IMR-90 (cell line): ENCODE results near the gene TCF4. TPM values are rescaled to one million over a fixed set of nuclear protein-coding genes. Genes with fewer than 3 reads are reported as not detected.

ENCODE experiments used
- ATAC-seq: fragments of 200-7000 bp; cut with Tn5 transposase; 2 replicates; pipeline ENCODE4 v1.9.1; 2020; ENCODE audit warnings: low read depth, mild to moderate bottlenecking, moderate library complexity
- BruUV-seq: library from RNA; stranded (reverse); fragments of 400-500 nt; replicated peaks from 2 replicates; lab custom pipeline; 2021; lab: Mats Ljungman, UMichigan
- CTCF ChIA-PET: fragments of 300-600 bp; formaldehyde crosslinking; extraction: SDS; loops from one replicate; lab custom pipeline; 2021; ENCODE audit warnings: antibody characterized with exemption; lab: Yijun Ruan, JAX
- POLR2A ChIA-PET: fragments of 300-600 bp; sonication (Branson Sonifier 250); formaldehyde crosslinking; loops from one replicate; lab custom pipeline; 2022; ENCODE audit warnings: antibody characterized with exemption; ENCODE audit not compliant: unreplicated experiment; lab: Charles Lee
- DNase-seq: peaks from one replicate; pipeline ENCODE4 v3.0.0; 2013
- H2AFZ ChIP-seq: replicated peaks from 2 replicates; pipeline ENCODE3; 2013; ENCODE audit warnings: low read length, mild to moderate bottlenecking; ENCODE audit not compliant: poor library complexity
- H2AK5ac ChIP-seq: 2 replicates; pipeline ENCODE4 v1.6.1; 2013; ENCODE audit warnings: low read depth, low read length, inconsistent platforms
- H2AK9ac ChIP-seq: replicated peaks from 2 replicates; pipeline ENCODE3; 2013; ENCODE audit warnings: mild to moderate bottlenecking, low read depth, low read length, moderate library complexity; ENCODE audit not compliant: poor library complexity
- H2BK120ac ChIP-seq: 2 replicates; pipeline ENCODE4 v1.6.1; 2013; ENCODE audit warnings: low read depth, low read length, inconsistent platforms
- H2BK15ac ChIP-seq: 3 replicates; pipeline ENCODE4 v1.6.1; 2013; ENCODE audit warnings: low read depth, low read length, inconsistent platforms
- H2BK20ac ChIP-seq: 2 replicates; pipeline ENCODE4 v1.6.1; 2013; ENCODE audit warnings: low read depth, mild to moderate bottlenecking, inconsistent platforms, low read length, moderate library complexity
- H2BK5ac ChIP-seq: 2 replicates; pipeline ENCODE4 v1.6.1; 2013; ENCODE audit warnings: mild to moderate bottlenecking, low read depth, low read length, inconsistent platforms; ENCODE audit not compliant: poor library complexity, severe bottlenecking
- H3K14ac ChIP-seq: replicated peaks from 2 replicates; pipeline ENCODE4 v1.6.1; 2013; ENCODE audit warnings: low read depth, low read length, inconsistent platforms
- H3K18ac ChIP-seq: 2 replicates; pipeline ENCODE4 v1.6.1; 2013; ENCODE audit warnings: low read depth, low read length, control low read depth
- H3K23ac ChIP-seq: 2 replicates; pipeline ENCODE4 v1.6.1; 2013; ENCODE audit warnings: low read depth, low read length, inconsistent platforms
- H3K27ac ChIP-seq: 2 replicates; pipeline ENCODE4 v1.5.1; 2013; ENCODE audit warnings: mild to moderate bottlenecking, control low read depth, low read length; ENCODE audit not compliant: insufficient read depth
- H3K27me3 ChIP-seq: 2 replicates; pipeline ENCODE4 v1.6.1; 2013; ENCODE audit warnings: low read length; ENCODE audit not compliant: control insufficient read depth, insufficient read depth
- H3K36me3 ChIP-seq: 2 replicates; pipeline ENCODE4 v1.6.1; 2013; ENCODE audit warnings: low read length, mixed read lengths; ENCODE audit not compliant: control insufficient read depth, insufficient read depth
- H3K4ac ChIP-seq: 2 replicates; pipeline ENCODE4 v1.6.1; 2013; ENCODE audit warnings: low read depth, low read length, inconsistent platforms
- H3K4me1 ChIP-seq: 2 replicates; pipeline ENCODE4 v1.6.1; 2013; ENCODE audit warnings: low read length, mixed read lengths; ENCODE audit not compliant: control insufficient read depth, insufficient read depth
- H3K4me2 ChIP-seq: 2 replicates; pipeline ENCODE4 v1.6.1; 2013; ENCODE audit warnings: low read depth, mild to moderate bottlenecking, control low read depth, low read length, moderate library complexity
- H3K4me3 ChIP-seq: 2 replicates; pipeline ENCODE4 v1.5.1; 2013; ENCODE audit warnings: low read depth, mild to moderate bottlenecking, control low read depth, low read length, moderate library complexity; ENCODE audit not compliant: insufficient read depth
- H3K56ac ChIP-seq: 2 replicates; pipeline ENCODE4 v1.6.1; 2013; ENCODE audit warnings: low read length, inconsistent platforms; ENCODE audit not compliant: insufficient read depth; ENCODE audit errors: extremely low read depth
- H3K79me1 ChIP-seq, 2 experiments: 2 replicates each; pipeline ENCODE4 v1.6.1; 2013; ENCODE audit warnings: low read length in 2 of 2, inconsistent platforms in 1 of 2, low read depth in 1 of 2
- H3K9ac ChIP-seq: 2 replicates; pipeline ENCODE4 v1.6.1; 2013; ENCODE audit warnings: low read depth, low read length, control low read depth
- H3K9me1 ChIP-seq: 2 replicates; pipeline ENCODE4 v1.6.1; 2013; ENCODE audit warnings: low read length, inconsistent platforms; ENCODE audit not compliant: insufficient read depth
- H3K9me3 ChIP-seq: 2 replicates; pipeline ENCODE4 v1.6.1; 2013; ENCODE audit warnings: low read length; ENCODE audit not compliant: control insufficient read depth, insufficient read depth
- H4K20me1 ChIP-seq: 2 replicates; pipeline ENCODE4 v1.6.1; 2013; ENCODE audit warnings: low read length, inconsistent platforms; ENCODE audit not compliant: insufficient read depth
- H4K5ac ChIP-seq: 2 replicates; pipeline ENCODE4 v1.6.1; 2013; ENCODE audit warnings: mild to moderate bottlenecking, low read depth, low read length, control low read depth
- H4K8ac ChIP-seq, 2 experiments: 2 replicates each; pipeline ENCODE4 v1.6.1; 2013; ENCODE audit warnings: low read depth in 2 of 2, low read length in 2 of 2, control low read depth in 1 of 2, inconsistent platforms in 1 of 2
- H4K91ac ChIP-seq: 2 replicates; pipeline ENCODE4 v1.6.1; 2013; ENCODE audit warnings: low read depth, low read length, inconsistent platforms; ENCODE audit not compliant: insufficient read depth
- SMC3 ChIP-seq: fragments of 150-350 bp; IDR thresholded peaks from 2 replicates; pipeline ENCODE4 v1.6.1; 2016; ENCODE audit warnings: low read depth, mild to moderate bottlenecking, antibody characterized with exemption, low read length, moderate library complexity
- WGBS, 2 experiments: methylation state at CpG; one replicate each; pipeline versions ENCODE4 v1.1.5 to v1.1.7; 2013; ENCODE audit warnings: missing lambda C conversion rate in 2 of 2; ENCODE audit not compliant: insufficient read length in 1 of 2; ENCODE audit errors: extremely low coverage in 2 of 2; 5-methylcytosine and 5-hydroxymethylcytosine counted together
- dilution Hi-C: fragments of 300-500 bp; cut with HindIII; formaldehyde crosslinking; loops from one replicate; pipeline ENCODE4 v1.14.3; 2018; ENCODE audit warnings: low sequenced_read_pairs; ENCODE audit not compliant: unreplicated experiment
- in situ Hi-C: fragments of 300-500 bp; cut with MboI; formaldehyde crosslinking; loops from 3 replicates; pipeline ENCODE4 v1.14.3; 2019; ENCODE audit warnings: low sequenced_read_pairs, inconsistent platforms, mixed read lengths
- intact Hi-C: fragments of 100-400 bp; cut with micrococcal nuclease; formaldehyde crosslinking; loops from 2 replicates; pipeline ENCODE4 v1.10.0; 2022
- polyA plus RNA-seq, 3 experiments: library from polyadenylated mRNA; depleted of rRNA; stranded (reverse); fragments of >200 nt; gene quantifications; 2 replicates each; pipeline ENCODE4 v1.2.3, GENCODE V29; 2012; ENCODE audit warnings: low replicate concordance in 1 of 3
- total RNA-seq: library from RNA; depleted of rRNA; stranded (reverse); fragments of >200 nt; gene quantifications from 2 replicates; pipeline ENCODE4 v1.2.3, GENCODE V29; 2012

TCF4 gene
- total and polyA plus RNA-seq, 2 of the 4 experiments (the other 2 are of a cell fraction): 30.0 to 87.1 TPM

DNA sequence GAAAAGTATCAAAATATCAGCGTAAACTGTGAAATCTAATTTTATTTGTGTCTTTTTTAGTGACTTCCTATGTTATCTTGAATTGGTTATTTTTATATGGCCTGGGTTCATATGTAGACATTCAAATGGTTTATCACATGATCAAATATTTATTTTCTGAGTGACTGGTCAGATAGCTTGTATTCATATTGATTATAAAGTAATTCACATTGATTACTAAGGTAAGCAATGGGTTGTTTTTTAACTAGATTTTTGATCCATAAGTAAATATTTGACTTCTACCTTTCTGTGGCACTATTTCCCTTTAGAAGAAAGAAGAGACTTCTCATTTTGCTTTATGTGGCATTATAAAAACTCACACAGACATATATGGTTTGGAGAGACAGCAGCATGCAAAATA is 260.5 kb downstream of the TCF4 start:
- no peak overlapping the region for H3K27ac ChIP-seq
- H3K18ac ChIP-seq: no peak overlapping the region
- no peak overlapping the region for H2AFZ ChIP-seq
- no peak overlapping the region for H2BK20ac ChIP-seq
- H3K79me1 ChIP-seq: peaks cover 14 to 43% of the 10 kb centered on the region in 2 experiments
- DNase-seq: no peak
- no peaks in the 10 kb centered on the region for H3K27me3 ChIP-seq
- H3K9me3 ChIP-seq: no peaks in the 10 kb centered on the region
- no peak overlapping the region for H2BK15ac ChIP-seq
- no peak overlapping the region for H3K4me2 ChIP-seq
- dilution Hi-C loops (no loop called here), intact Hi-C loops (loop anchor here (5.0 to 10.0 kb wide), 2 partner anchors 643 to 760 kb away; no protein-coding TSS in a partner anchor), in situ Hi-C loops (no loop called here)
- H3K4me1 ChIP-seq: peaks cover 1% of the 10 kb centered on the region; the same call in 1 of the 2 replicates
- no peak overlapping the region for H4K91ac ChIP-seq
- no peak for TF ChIP-seq SMC3
- no peak overlapping the region for H3K56ac ChIP-seq
- H3K4ac ChIP-seq: no peak overlapping the region
- no peak overlapping the region for H3K9ac ChIP-seq
- no peak overlapping the region for H4K5ac ChIP-seq
- H2BK5ac ChIP-seq: no peak overlapping the region
- H2AK9ac ChIP-seq: no peak overlapping the region
- H3K4me3 ChIP-seq: no peak overlapping the region
- WGBS, 2 experiments: no CpG with 5 or more reads among the region's 1 CpG
- H3K14ac ChIP-seq: no peak overlapping the region
- no peaks in the 10 kb centered on the region for H3K36me3 ChIP-seq
- POLR2A ChIA-PET: no interaction called here
- no peaks in the 10 kb centered on the region for H3K9me1 ChIP-seq
- H2BK120ac ChIP-seq: no peak overlapping the region
- H3K23ac ChIP-seq: no peak overlapping the region; the same call in 1 of the 2 replicates
- H4K20me1 ChIP-seq: no peaks in the 10 kb centered on the region
- no peak overlapping the region for H2AK5ac ChIP-seq
- no TSS peak for BruUV-seq
- H4K8ac ChIP-seq: no peak overlapping the region
- ATAC-seq: no peak
- CTCF ChIA-PET: no interaction called here
